AG04449 (cell line): ENCODE measurements around the gene TMEM270.
A peak's percentile ranks its signal among the peaks of the same experiment; 100 is the strongest.

Source experiments
- CTCF ChIA-PET: fragments of 350-600 bp; formaldehyde crosslinking; extraction: SDS; loops from one replicate; lab custom pipeline; 2021; ENCODE audit warnings: antibody characterized with exemption; lab: Yijun Ruan, JAX
- POLR2A ChIA-PET: fragments of 400-600, 350-600 bp; formaldehyde crosslinking; extraction: SDS; loops from one replicate; lab custom pipeline; 2020; ENCODE audit warnings: antibody characterized with exemption, inconsistent platforms; lab: Yijun Ruan, JAX
- DNase-seq: peaks from one replicate; pipeline ENCODE4 v3.0.0-alpha.2; 2010; ENCODE audit warnings: low read depth, low spot score
- H3K4me3 ChIP-seq: 2 replicates; pipeline ENCODE4 v1.5.1; 2011; ENCODE audit warnings: low read depth, mild to moderate bottlenecking, control low read depth, low read length
- TF ChIP-seq, protein P1 (sequence below): IDR thresholded peaks from one replicate; pipeline ENCODE4 v1.5.1; 2011; ENCODE audit warnings: mild to moderate bottlenecking, moderate library complexity, low read length, control low read depth, inconsistent platforms; ENCODE audit not compliant: insufficient read depth; ENCODE audit errors: missing control alignments

Gene TMEM270

DNA sequence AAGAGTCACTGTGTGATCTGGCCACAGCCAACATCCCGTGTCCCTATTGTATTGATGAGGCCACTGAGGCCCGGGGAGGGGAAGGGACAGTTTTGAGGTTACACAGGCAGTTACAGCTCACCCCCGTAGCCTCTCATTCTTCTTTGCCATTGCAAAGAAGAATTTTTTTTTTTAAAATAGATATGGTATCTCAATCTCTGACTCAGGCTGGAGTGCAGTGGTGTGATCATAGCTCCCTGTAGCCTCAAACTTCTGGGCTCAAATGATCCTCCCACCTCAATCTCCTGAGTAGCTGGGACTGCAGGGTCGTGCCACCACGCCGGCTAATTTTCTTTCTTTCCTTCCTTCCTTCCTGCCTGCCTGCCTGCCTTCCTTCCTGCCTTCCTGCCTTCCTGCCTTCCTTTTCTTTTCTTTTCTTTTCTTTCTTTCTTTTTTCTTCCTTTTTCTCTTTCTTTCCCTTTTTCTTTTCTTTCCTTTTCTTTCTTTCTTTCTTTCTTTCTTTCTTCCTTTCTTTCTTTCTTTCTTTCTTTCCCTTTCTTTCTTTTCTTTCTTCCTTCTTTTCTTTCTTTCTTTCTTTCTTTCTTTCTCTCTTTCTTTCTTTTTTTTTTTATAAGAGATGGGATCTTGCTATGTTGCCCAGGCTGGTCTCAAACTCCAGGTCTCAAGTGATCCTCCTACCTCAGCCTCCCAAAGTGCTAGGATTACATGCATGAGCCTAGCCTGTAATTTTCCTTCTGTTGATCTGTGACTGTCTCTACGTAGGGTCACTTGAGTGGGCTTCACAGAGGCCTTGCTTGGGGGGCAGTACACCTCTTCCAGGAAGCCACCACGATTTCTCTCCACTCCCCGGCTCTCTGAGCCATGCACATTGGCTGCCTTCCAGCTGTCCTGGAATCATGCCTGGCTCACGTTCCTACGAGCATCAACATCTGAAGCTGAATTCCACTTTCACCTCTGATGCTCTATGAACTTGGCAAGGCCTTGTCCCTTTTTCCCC is 31.3 kb downstream of the TMEM270 start:
- no peak overlapping the region for H3K4me3 ChIP-seq
- no peak for DNase-seq
- ChIA-PET CTCF (interaction anchor here (1.3 to 1.6 kb wide), 3 partner anchors 9 to 134 kb away, joined by 3 to 9 read pairs (median 5); no protein-coding TSS in a partner anchor), POLR2A (interaction anchor here (0.6 to 0.9 kb wide), 2 partner anchors 10 to 12 kb away, joined by 3 read pairs; no protein-coding TSS in a partner anchor)
- TF ChIP-seq, protein P1, sequence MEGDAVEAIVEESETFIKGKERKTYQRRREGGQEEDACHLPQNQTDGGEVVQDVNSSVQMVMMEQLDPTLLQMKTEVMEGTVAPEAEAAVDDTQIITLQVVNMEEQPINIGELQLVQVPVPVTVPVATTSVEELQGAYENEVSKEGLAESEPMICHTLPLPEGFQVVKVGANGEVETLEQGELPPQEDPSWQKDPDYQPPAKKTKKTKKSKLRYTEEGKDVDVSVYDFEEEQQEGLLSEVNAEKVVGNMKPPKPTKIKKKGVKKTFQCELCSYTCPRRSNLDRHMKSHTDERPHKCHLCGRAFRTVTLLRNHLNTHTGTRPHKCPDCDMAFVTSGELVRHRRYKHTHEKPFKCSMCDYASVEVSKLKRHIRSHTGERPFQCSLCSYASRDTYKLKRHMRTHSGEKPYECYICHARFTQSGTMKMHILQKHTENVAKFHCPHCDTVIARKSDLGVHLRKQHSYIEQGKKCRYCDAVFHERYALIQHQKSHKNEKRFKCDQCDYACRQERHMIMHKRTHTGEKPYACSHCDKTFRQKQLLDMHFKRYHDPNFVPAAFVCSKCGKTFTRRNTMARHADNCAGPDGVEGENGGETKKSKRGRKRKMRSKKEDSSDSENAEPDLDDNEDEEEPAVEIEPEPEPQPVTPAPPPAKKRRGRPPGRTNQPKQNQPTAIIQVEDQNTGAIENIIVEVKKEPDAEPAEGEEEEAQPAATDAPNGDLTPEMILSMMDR: no peak

DNA sequence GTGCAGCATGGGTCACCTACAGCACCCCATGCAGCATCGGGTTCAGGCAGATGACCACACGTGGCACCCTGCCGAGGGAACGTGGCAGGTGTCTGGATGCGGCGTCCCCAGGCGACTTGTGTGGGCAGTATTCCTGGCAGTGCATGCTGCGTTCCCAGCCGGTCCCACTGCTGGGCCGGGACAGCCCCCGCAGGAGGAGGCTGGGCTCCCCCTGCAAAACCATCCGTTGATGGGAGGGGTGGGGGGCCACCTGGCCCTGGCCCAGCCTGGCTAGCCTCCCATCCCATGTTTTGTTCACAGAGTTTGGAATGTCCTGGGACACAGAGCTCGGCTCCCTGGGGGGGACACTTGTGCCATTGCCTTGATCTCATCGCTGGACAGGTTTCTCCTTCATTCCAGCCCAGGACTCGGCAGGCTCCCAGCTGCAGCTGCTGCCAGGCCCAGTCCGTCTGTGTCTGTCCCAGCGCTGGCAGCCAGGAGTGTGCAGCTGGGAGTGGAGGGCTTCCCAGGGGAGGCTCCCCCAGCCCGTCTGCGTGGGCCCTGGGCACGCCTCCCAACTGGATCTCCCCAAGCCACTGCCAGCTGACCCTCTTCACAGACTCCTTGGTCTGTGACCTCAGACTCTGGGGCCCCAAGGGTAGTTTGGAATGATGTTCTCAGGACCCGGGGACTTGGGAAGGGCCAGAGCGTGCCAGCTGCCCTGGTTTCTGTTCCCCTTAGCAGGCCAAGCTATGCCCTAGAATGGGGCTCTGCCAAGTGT is 32.6 kb downstream of the TMEM270 start:
- no peak for DNase-seq

DNA sequence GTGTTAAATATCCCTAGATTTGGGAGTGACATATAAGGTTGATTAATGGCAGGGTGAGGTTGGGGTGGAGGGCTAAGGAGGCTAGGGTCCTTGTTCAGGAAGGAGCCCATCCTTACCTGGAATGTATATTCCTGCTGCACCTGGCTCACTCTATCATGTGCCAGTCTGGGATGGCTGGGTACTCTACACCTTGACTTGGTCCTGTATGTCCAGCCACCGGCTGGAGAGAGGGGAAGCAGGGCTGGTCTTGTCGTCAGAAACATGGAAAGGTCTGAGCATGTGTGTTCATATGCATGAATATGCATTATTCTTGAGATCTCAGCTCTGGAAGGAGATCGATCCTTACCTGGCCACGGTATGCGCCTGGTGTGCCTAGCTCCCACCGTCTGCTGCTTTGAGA is 33.2 kb downstream of the TMEM270 start:
- POLR2A ChIA-PET: interaction anchor here (0.8 to 1.5 kb wide), 2 partner anchors 43 kb away, joined by 3 to 4 read pairs; no protein-coding TSS in a partner anchor
- CTCF ChIA-PET: interaction anchor here (1.0 to 4.2 kb wide), 6 partner anchors 9 to 174 kb away, joined by 3 to 28 read pairs (median 3); no protein-coding TSS in a partner anchor
- TF ChIP-seq, protein P1: no peak
- DNase-seq: no peak
- H3K4me3 ChIP-seq: no peak overlapping the region

More for the DNA sequence above, 32.6 kb downstream of the TMEM270 start:
- TF ChIP-seq, protein P1: no peak
- ChIA-PET POLR2A (interaction anchor here (0.8 to 0.9 kb wide), 2 partner anchors 14 to 43 kb away, joined by 3 read pairs; no protein-coding TSS in a partner anchor), CTCF (interaction anchor here (1.0 to 4.2 kb wide), 5 partner anchors 8 to 132 kb away, joined by 3 to 28 read pairs (median 3); no protein-coding TSS in a partner anchor)
- H3K4me3 ChIP-seq: no peak overlapping the region

DNA sequence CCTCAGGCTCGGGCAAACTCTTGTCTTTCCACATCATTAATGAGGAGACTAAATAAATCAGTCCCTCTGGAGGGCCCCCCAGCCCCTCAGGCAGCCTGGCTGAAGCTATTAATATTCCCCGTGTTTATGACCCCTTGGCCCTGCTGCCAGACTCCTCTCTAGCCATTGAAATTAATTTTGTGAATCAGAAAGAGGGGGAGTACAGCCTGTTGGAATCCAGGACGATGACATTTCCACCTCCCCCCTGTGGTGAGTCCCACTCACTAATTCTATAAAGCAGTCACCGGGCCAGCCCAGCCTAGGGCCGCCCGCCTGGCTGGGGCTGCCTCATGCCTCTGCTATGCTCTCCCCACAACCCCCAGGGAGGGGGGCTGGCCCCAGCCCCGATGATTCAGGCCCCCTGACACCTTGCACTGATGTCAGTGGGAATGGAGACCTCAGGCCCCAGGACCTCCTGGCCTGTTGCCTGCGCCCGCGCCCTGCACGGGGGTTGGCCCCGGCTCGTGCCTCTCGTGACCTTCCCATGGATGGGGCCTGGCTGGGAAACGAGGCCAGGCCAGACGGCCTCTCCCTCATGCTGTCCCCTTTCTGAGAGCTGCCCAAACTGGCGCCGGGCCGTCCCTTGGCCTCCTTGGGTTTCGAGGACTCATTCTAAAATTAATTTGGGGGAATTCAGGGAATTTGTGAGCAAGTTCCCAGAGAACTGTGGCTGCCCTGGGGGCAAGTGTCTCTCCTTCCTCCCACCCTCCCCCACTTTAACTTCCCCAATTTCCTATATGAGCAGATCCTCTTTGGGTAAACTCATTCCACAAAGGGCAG is 34.0 kb downstream of the TMEM270 start:
- ChIA-PET CTCF (interaction anchor here (0.8 to 4.2 kb wide), 6 partner anchors 9 to 173 kb away, joined by 3 to 28 read pairs (median 3); no protein-coding TSS in a partner anchor), POLR2A (interaction anchor here (0.6 to 1.5 kb wide), 4 partner anchors 13 to 120 kb away, joined by 3 to 4 read pairs (median 4); no protein-coding TSS in a partner anchor)
- H3K4me3 ChIP-seq: no peak overlapping the region
- DNase-seq: peak; percentile 87
- TF ChIP-seq, protein P1: peak; percentile 22

DNA sequence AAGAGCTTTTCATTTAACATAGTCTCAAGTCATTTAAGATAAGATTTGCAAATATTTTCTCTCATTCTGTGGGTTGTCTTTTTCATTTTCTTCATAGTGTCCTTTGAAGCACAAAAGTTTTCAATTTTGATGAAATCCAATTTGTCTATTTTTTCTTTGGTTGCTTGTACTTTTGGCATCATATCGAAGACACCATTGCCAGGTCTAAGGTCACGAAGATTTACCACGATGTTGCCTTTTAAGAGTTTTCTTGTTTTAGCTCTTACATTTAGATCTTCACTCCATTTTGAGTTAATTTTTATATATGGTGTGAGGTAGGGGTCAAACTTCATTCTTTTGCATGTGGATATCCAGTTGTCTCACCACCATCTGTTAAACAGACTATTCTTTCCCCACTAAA is 34.7 kb downstream of the TMEM270 start:
- ChIA-PET CTCF (interaction anchor here (0.8 to 4.2 kb wide), 3 partner anchors 10 to 130 kb away, joined by 3 to 28 read pairs (median 5); no protein-coding TSS in a partner anchor), POLR2A (interaction anchor here (0.6 to 1.5 kb wide), 4 partner anchors 13 to 120 kb away, joined by 3 to 4 read pairs (median 4); no protein-coding TSS in a partner anchor)
- no peak overlapping the region for H3K4me3 ChIP-seq
- no peak for DNase-seq
- TF ChIP-seq, protein P1: no peak
